ENCODE data around the gene MAP1LC3B2.

Gene MAP1LC3B2

DNA sequence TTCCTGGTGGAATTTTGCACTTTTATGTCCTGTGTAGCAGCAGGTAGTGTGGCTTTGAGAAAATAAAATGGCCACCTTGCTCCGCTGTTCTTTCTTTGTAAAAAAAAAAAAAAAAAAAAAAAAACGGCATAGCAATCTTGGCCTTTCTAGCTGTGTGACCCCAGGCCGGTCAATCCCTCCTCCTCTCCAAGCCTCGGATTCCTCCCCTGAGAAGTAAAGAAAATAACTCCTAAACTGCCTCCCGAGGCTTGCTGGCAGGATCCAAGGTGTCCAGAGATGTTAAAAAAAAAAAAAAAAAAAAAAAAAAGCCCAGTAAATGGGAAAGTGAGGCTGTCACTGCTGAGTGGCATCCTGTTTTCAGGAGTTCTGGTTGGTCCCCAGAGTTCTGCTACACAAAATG is 23.9 kb upstream of the MAP1LC3B2 start:
- H3K4me2 ChIP-seq (ENCODE audit: low read depth, low read length, poor library complexity, severe bottlenecking), result no peak overlapping the region
- peaks cover 11% of the 10 kb centered on the region for H3K4me1 ChIP-seq (ENCODE audit: insufficient read depth, low read length, poor library complexity, severe bottlenecking)
- no peaks in the 10 kb centered on the region for H3K27me3 ChIP-seq (ENCODE audit: insufficient read depth, low read length, poor library complexity, severe bottlenecking)

DNA sequence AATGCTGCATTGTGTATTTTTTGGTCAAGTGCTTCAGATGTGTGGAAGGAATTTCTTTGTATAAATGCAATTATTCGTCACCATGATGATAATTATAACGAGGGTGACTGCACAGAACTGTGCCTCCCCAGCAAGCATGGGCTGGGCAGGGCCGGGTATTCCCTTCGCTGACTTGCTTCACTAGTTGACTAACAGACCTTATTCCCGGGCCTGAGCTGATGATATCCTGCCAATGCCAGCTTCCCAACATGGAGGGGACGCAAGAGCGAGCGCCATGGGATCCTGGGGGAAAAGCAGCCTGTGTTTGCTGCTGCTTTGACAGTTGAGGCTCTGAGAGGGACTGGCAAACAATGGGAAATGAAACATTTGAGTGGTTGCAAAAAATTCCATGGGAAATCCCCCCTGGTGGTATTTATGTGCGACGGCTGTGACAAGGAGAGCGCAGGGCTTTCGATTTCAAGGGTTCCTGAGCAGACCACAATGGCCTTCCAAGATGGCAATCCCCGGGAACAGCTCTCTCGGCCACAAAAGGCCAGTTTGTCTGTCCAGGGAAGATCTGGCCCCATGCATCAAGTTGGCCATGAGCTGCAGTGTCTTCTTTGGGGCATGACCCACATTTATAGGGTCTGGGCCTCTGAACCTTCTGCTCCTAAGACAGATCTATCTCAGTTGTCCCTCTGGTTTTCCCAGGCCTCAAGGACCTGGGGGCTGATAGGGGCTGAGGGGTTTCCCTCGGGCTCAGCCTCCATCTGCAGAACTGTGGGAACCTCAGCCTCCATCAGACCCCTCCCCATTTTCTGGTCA is 21.9 kb upstream of the MAP1LC3B2 start:
- Histone ChIP-seq H3K9me2 (replicated peaks; ENCODE audit: low read depth, low read length) (no peaks in the 10 kb centered on the region), H3K79me2 (ENCODE audit: insufficient read depth, low read length) (no peaks in the 10 kb centered on the region), H3K36me3 (ENCODE audit: insufficient read depth, low read length) (no peaks in the 10 kb centered on the region), H4K20me1 (ENCODE audit: insufficient read depth, low read length, poor library complexity, severe bottlenecking) (no peaks in the 10 kb centered on the region), H3K4me3 (ENCODE audit: low read length, poor library complexity, severe bottlenecking) (no peak overlapping the region), H3F3A (ENCODE audit: low read depth) (no peaks in the 10 kb centered on the region), H3K9me3 (ENCODE audit: insufficient read depth, low read depth, low read length) (no peaks in the 10 kb centered on the region), H3K4me2 (ENCODE audit: low read depth, low read length, poor library complexity, severe bottlenecking) (no peak overlapping the region), H3K9ac (ENCODE audit: low read depth, low read length, poor library complexity, severe bottlenecking) (no peak overlapping the region), H3K27me3 (ENCODE audit: insufficient read depth, low read length, poor library complexity, severe bottlenecking) (no peaks in the 10 kb centered on the region), H2AFZ (ENCODE audit: low read length) (no peak overlapping the region), H3K4me1 (ENCODE audit: insufficient read depth, low read length, poor library complexity, severe bottlenecking) (peaks cover 11% of the 10 kb centered on the region)
- TF ChIP-seq EZH2phosphoT487 (IDR thresholded peaks at IDR 0.05; ENCODE audit: borderline replicate concordance), result no peak
- TF ChIP-seq, protein P1, sequence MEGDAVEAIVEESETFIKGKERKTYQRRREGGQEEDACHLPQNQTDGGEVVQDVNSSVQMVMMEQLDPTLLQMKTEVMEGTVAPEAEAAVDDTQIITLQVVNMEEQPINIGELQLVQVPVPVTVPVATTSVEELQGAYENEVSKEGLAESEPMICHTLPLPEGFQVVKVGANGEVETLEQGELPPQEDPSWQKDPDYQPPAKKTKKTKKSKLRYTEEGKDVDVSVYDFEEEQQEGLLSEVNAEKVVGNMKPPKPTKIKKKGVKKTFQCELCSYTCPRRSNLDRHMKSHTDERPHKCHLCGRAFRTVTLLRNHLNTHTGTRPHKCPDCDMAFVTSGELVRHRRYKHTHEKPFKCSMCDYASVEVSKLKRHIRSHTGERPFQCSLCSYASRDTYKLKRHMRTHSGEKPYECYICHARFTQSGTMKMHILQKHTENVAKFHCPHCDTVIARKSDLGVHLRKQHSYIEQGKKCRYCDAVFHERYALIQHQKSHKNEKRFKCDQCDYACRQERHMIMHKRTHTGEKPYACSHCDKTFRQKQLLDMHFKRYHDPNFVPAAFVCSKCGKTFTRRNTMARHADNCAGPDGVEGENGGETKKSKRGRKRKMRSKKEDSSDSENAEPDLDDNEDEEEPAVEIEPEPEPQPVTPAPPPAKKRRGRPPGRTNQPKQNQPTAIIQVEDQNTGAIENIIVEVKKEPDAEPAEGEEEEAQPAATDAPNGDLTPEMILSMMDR (conservative IDR thresholded peaks at IDR 0.05; ENCODE audit: low read length), result no peak

More for the DNA sequence above, 23.9 kb upstream of the MAP1LC3B2 start:
- Histone ChIP-seq H3F3A (ENCODE audit: low read depth) (no peaks in the 10 kb centered on the region), H3K9me3 (ENCODE audit: insufficient read depth, low read depth, low read length) (no peaks in the 10 kb centered on the region), H2AFZ (ENCODE audit: low read length) (no peak overlapping the region), H3K79me2 (ENCODE audit: insufficient read depth, low read length) (no peaks in the 10 kb centered on the region), H3K36me3 (ENCODE audit: insufficient read depth, low read length) (no peaks in the 10 kb centered on the region), H3K9me2 (replicated peaks; ENCODE audit: low read depth, low read length) (no peaks in the 10 kb centered on the region), H3K9ac (ENCODE audit: low read depth, low read length, poor library complexity, severe bottlenecking) (no peak overlapping the region), H4K20me1 (ENCODE audit: insufficient read depth, low read length, poor library complexity, severe bottlenecking) (no peaks in the 10 kb centered on the region), H3K4me3 (ENCODE audit: low read length, poor library complexity, severe bottlenecking) (no peak overlapping the region)
- TF ChIP-seq, protein P1 (conservative IDR thresholded peaks at IDR 0.05; ENCODE audit: low read length), result no peak
- no peak for TF ChIP-seq EZH2phosphoT487 (IDR thresholded peaks at IDR 0.05; ENCODE audit: borderline replicate concordance)

DNA sequence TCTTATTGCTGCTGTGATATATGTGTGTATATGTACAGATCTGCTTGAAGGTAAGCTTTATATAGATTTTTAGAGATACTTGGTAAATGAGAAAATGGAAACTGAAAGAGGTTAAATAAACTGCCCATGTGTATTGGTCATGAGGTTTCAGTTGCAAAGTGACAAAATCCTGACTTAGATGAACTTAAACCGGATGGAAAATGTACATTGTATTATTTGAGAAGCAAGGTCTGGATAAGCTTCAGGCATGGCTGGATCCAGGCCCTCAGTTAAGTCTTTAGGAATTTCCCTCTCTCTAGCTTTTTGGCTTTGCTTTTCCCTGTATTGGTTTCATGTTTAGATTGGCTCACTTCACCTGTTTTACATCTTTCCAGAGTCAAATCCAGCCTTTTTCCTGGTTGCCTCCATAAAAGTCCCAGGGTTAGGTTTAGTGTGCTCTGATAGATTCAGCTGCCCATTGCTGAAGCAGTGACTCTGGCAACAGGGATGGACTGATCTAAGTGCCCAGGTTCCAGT is 21.0 kb upstream of the MAP1LC3B2 start:
- Histone ChIP-seq H4K20me1 (ENCODE audit: insufficient read depth, low read length, poor library complexity, severe bottlenecking) (no peaks in the 10 kb centered on the region), H3K9me3 (ENCODE audit: insufficient read depth, low read depth, low read length) (no peaks in the 10 kb centered on the region), H2AFZ (ENCODE audit: low read length) (no peak overlapping the region), H3F3A (ENCODE audit: low read depth) (no peaks in the 10 kb centered on the region), H3K9ac (ENCODE audit: low read depth, low read length, poor library complexity, severe bottlenecking) (no peak overlapping the region), H3K4me3 (ENCODE audit: low read length, poor library complexity, severe bottlenecking) (no peak overlapping the region), H3K4me1 (ENCODE audit: insufficient read depth, low read length, poor library complexity, severe bottlenecking) (peaks cover 4% of the 10 kb centered on the region), H3K27me3 (ENCODE audit: insufficient read depth, low read length, poor library complexity, severe bottlenecking) (no peaks in the 10 kb centered on the region), H3K4me2 (ENCODE audit: low read depth, low read length, poor library complexity, severe bottlenecking) (no peak overlapping the region), H3K79me2 (ENCODE audit: insufficient read depth, low read length) (no peaks in the 10 kb centered on the region), H3K9me2 (replicated peaks; ENCODE audit: low read depth, low read length) (no peaks in the 10 kb centered on the region), H3K36me3 (ENCODE audit: insufficient read depth, low read length) (no peaks in the 10 kb centered on the region)
- TF ChIP-seq, protein P1 (conservative IDR thresholded peaks at IDR 0.05; ENCODE audit: low read length), result no peak
- TF ChIP-seq EZH2phosphoT487 (IDR thresholded peaks at IDR 0.05; ENCODE audit: borderline replicate concordance), result no peak

Measured in Loucy (cell line).